Stimulated activated effector memory CD8-positive, alpha-beta T cell treated with anti-CD3 and anti-CD28 coated beads, Interleukin-12 subunit alpha, Interleukin-12 subunit beta, amount 100 ng/mL, for 72 hours (primary cell): Measurements from ENCODE around the gene MAPK14.
A peak's percentile ranks its signal among the peaks of the same experiment; 100 is the strongest.

Experiments
- ATAC-seq: fragments of 150-1000 bp; cut with Tn5 transposase; 2 replicates; pipeline ENCODE4 v1.10.0; 2021
- DNase-seq, 2 donors: peaks; one replicate each; pipeline ENCODE4 v3.0.0; 2021 to 2022; ENCODE audit warnings: low spot score in 2 of 2
- H3K27ac Mint-ChIP-seq: one replicate; pipeline ENCODE4 v1.8.0; 2022; ENCODE audit warnings: mild to moderate bottlenecking, mixed read lengths
- H3K36me3 Mint-ChIP-seq: one replicate; pipeline ENCODE4 v1.8.0; 2022; ENCODE audit warnings: mild to moderate bottlenecking, mixed read lengths
- H3K4me1 Mint-ChIP-seq: one replicate; pipeline ENCODE4 v1.8.0; 2022; ENCODE audit warnings: mixed read lengths
- H3K4me3 Mint-ChIP-seq: one replicate; pipeline ENCODE4 v1.8.0; 2022; ENCODE audit warnings: mild to moderate bottlenecking, mixed read lengths
- H3K9me3 Mint-ChIP-seq: one replicate; pipeline ENCODE4 v1.8.0; 2022; ENCODE audit warnings: mixed read lengths

The MAPK14 gene

GRCh38 chr6:36053878-36054277 lies 26.3 kb downstream of the MAPK14 start:
- H3K27ac Mint-ChIP-seq: no peak overlapping the region
- H3K4me3 Mint-ChIP-seq: no peak overlapping the region
- peaks cover 6% of the 10 kb centered on the region for H3K4me1 Mint-ChIP-seq
- DNase-seq (no peak), ATAC-seq (no peak)
- H3K36me3 Mint-ChIP-seq: peaks cover 39% of the 10 kb centered on the region
- no peaks in the 10 kb centered on the region for H3K9me3 Mint-ChIP-seq

GRCh38 chr6:36054415-36054814 lies 26.8 kb downstream of the MAPK14 start:
- H3K4me3 Mint-ChIP-seq: no peak overlapping the region
- H3K27ac Mint-ChIP-seq: no peak overlapping the region
- ATAC-seq (no peak), DNase-seq (no peak)
- H3K36me3 Mint-ChIP-seq: peaks cover 45% of the 10 kb centered on the region
- no peaks in the 10 kb centered on the region for H3K9me3 Mint-ChIP-seq
- peaks cover 6% of the 10 kb centered on the region for H3K4me1 Mint-ChIP-seq

GRCh38 chr6:36054956-36055355 lies 27.3 kb downstream of the MAPK14 start:
- H3K4me1 Mint-ChIP-seq: peaks cover 6% of the 10 kb centered on the region
- peaks cover 49% of the 10 kb centered on the region for H3K36me3 Mint-ChIP-seq
- ATAC-seq (no peak), DNase-seq (no peak)
- H3K27ac Mint-ChIP-seq: no peak overlapping the region
- H3K9me3 Mint-ChIP-seq: no peaks in the 10 kb centered on the region
- H3K4me3 Mint-ChIP-seq: no peak overlapping the region

- no peaks in the 10 kb centered on the region for H3K9me3 Mint-ChIP-seq
- no peak overlapping the region for H3K27ac Mint-ChIP-seq
- no peak overlapping the region for H3K4me3 Mint-ChIP-seq
- DNase-seq: no peak
- peaks cover 6% of the 10 kb centered on the region for H3K4me1 Mint-ChIP-seq
- H3K36me3 Mint-ChIP-seq: peaks cover 62% of the 10 kb centered on the region
- no peak for ATAC-seq
These were observed 28.6 kb downstream of the MAPK14 start for GRCh38 chr6:36056178-36056577.

GRCh38 chr6:36061236-36061635 lies 33.6 kb downstream of the MAPK14 start:
- Mint-ChIP-seq H3K9me3 (no peaks in the 10 kb centered on the region), H3K27ac (no peak overlapping the region), H3K4me1 (peaks cover 27% of the 10 kb centered on the region), H3K36me3 (peaks cover 46% of the 10 kb centered on the region), H3K4me3 (no peak overlapping the region)
- DNase-seq (no peak), ATAC-seq (no peak)

- ATAC-seq (no peak), DNase-seq (no peak)
- H3K27ac Mint-ChIP-seq: no peak overlapping the region
- peaks cover 46% of the 10 kb centered on the region for H3K36me3 Mint-ChIP-seq
- H3K9me3 Mint-ChIP-seq: no peaks in the 10 kb centered on the region
- peaks cover 29% of the 10 kb centered on the region for H3K4me1 Mint-ChIP-seq
- no peak overlapping the region for H3K4me3 Mint-ChIP-seq
These were observed 34.6 kb downstream of the MAPK14 start for GRCh38 chr6:36062247-36062646.

GRCh38 chr6:36063318-36064060 lies 35.9 kb downstream of the MAPK14 start:
- Mint-ChIP-seq H3K9me3 (no peaks in the 10 kb centered on the region), H3K4me1 (peaks cover 42% of the 10 kb centered on the region), H3K36me3 (peaks cover 34% of the 10 kb centered on the region), H3K4me3 (no peak overlapping the region), H3K27ac (no peak overlapping the region)
- DNase-seq (no peak), ATAC-seq (no peak)

GRCh38 chr6:36064770-36065396 lies 37.3 kb downstream of the MAPK14 start:
- H3K27ac Mint-ChIP-seq: peak overlapping the region; percentile 40
- peaks cover 22% of the 10 kb centered on the region for H3K36me3 Mint-ChIP-seq
- H3K4me1 Mint-ChIP-seq: peaks cover 51% of the 10 kb centered on the region
- no peaks in the 10 kb centered on the region for H3K9me3 Mint-ChIP-seq
- DNase-seq: no peak
- no peak overlapping the region for H3K4me3 Mint-ChIP-seq
- peak; percentile 52 for ATAC-seq

- Mint-ChIP-seq H3K4me1 (peaks cover 51% of the 10 kb centered on the region), H3K4me3 (no peak overlapping the region), H3K27ac (peak overlapping the region; percentile 40), H3K9me3 (no peaks in the 10 kb centered on the region), H3K36me3 (peaks cover 11% of the 10 kb centered on the region)
- ATAC-seq (no peak), DNase-seq (no peak)
These were observed 38.3 kb downstream of the MAPK14 start for GRCh38 chr6:36065916-36066315.

GRCh38 chr6:36066817-36067216 lies 39.2 kb downstream of the MAPK14 start:
- Mint-ChIP-seq H3K36me3 (peaks cover 4% of the 10 kb centered on the region), H3K4me3 (no peak overlapping the region), H3K27ac (peak overlapping the region; percentile 6), H3K9me3 (no peaks in the 10 kb centered on the region), H3K4me1 (peaks cover 52% of the 10 kb centered on the region)
- DNase-seq: no peak
- no peak for ATAC-seq

- DNase-seq (no peak), ATAC-seq (peak; percentile 88)
- H3K36me3 Mint-ChIP-seq: peaks cover 8% of the 10 kb centered on the region
- no peaks in the 10 kb centered on the region for H3K9me3 Mint-ChIP-seq
- no peak overlapping the region for H3K4me3 Mint-ChIP-seq
- H3K27ac Mint-ChIP-seq: peak overlapping the region; percentile 6
- H3K4me1 Mint-ChIP-seq: peaks cover 58% of the 10 kb centered on the region
These were observed 39.9 kb downstream of the MAPK14 start for GRCh38 chr6:36067374-36068011.

GRCh38 chr6:36068012-36068392 lies 40.4 kb downstream of the MAPK14 start:
- no peak for ATAC-seq
- H3K4me3 Mint-ChIP-seq: no peak overlapping the region
- no peaks in the 10 kb centered on the region for H3K9me3 Mint-ChIP-seq
- H3K36me3 Mint-ChIP-seq: peaks cover 9% of the 10 kb centered on the region
- H3K4me1 Mint-ChIP-seq: peaks cover 58% of the 10 kb centered on the region
- no peak for DNase-seq
- peak overlapping the region; percentile 6 for H3K27ac Mint-ChIP-seq

- Mint-ChIP-seq H3K9me3 (no peaks in the 10 kb centered on the region), H3K4me1 (peaks cover 58% of the 10 kb centered on the region), H3K4me3 (no peak overlapping the region), H3K36me3 (peaks cover 13% of the 10 kb centered on the region), H3K27ac (peak overlapping the region; percentile 6)
- DNase-seq (no peak), ATAC-seq (no peak)
These were observed 41.0 kb downstream of the MAPK14 start for GRCh38 chr6:36068586-36068985.

GRCh38 chr6:36069573-36069972 lies 42.0 kb downstream of the MAPK14 start:
- Mint-ChIP-seq H3K4me3 (no peak overlapping the region), H3K4me1 (peaks cover 53% of the 10 kb centered on the region), H3K9me3 (no peaks in the 10 kb centered on the region), H3K27ac (no peak overlapping the region), H3K36me3 (peaks cover 21% of the 10 kb centered on the region)
- ATAC-seq (no peak), DNase-seq (no peak)

- DNase-seq: no peak
- peaks cover 28% of the 10 kb centered on the region for H3K36me3 Mint-ChIP-seq
- no peak for ATAC-seq
- H3K4me3 Mint-ChIP-seq: no peak overlapping the region
- no peak overlapping the region for H3K27ac Mint-ChIP-seq
- no peaks in the 10 kb centered on the region for H3K9me3 Mint-ChIP-seq
- H3K4me1 Mint-ChIP-seq: peaks cover 48% of the 10 kb centered on the region
These were observed 42.6 kb downstream of the MAPK14 start for GRCh38 chr6:36070252-36070651.

- no peak overlapping the region for H3K4me3 Mint-ChIP-seq
- peaks cover 41% of the 10 kb centered on the region for H3K4me1 Mint-ChIP-seq
- no peak overlapping the region for H3K27ac Mint-ChIP-seq
These were observed 43.7 kb downstream of the MAPK14 start for GRCh38 chr6:36071281-36071680.

More at GRCh38 chr6:36071281-36071680, 43.7 kb downstream of the MAPK14 start:
- H3K36me3 Mint-ChIP-seq: peaks cover 38% of the 10 kb centered on the region
- ATAC-seq (no peak), DNase-seq (no peak)
- no peaks in the 10 kb centered on the region for H3K9me3 Mint-ChIP-seq
